SK-N-DZ (cell line): ENCODE results near the gene RGS18. TPM values are rescaled to one million over a fixed set of nuclear protein-coding genes. Genes with fewer than 3 reads are reported as not detected.
"Not testable (repeated sequence)": the region's sequence is repeated elsewhere in the genome, so short reads cannot be mapped to it uniquely, and the experiment has no call there.

Experiments
- DNase-seq: peaks from one replicate; pipeline ENCODE4 v3.0.0-alpha.2; 2015; ENCODE audit warnings: low spot score
- polyA plus RNA-seq, 2 experiments: library from polyadenylated mRNA; depleted of rRNA; stranded (reverse); fragments of >200 nt; gene quantifications; 2 replicates each; pipeline ENCODE4 v1.2.3, GENCODE V29; 2014

RGS18 gene, protein sequence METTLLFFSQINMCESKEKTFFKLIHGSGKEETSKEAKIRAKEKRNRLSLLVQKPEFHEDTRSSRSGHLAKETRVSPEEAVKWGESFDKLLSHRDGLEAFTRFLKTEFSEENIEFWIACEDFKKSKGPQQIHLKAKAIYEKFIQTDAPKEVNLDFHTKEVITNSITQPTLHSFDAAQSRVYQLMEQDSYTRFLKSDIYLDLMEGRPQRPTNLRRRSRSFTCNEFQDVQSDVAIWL
- not detected in 2 replicates for polyA plus RNA-seq (2014; cell fraction: cytosol; rRNA removed)
- polyA plus RNA-seq (2014; cell fraction: nucleus; rRNA removed): not detected in 2 replicates

DNA sequence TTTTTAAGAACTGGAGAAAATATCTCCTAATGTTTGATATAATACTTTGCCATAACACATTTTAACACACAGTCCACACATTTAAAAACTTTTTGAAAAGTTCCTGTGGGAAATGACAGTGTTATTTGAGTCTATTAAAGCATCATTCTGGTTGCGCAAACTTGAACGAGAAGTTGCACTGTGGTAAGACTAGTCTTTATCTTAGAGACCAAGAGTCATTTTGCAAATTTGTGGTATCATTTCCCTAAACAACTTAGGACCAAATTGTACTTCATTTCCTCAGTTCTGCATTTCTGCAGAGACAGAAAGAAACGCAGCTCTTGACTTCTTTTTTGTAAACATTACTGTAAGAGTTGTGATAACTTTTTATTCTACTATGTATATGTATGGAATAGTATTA is at the start of gene RGS18:
TSS of gene RGS18 (plus strand) at position 282 of the 400 bp plus-strand sequence. CDS start 176 bp downstream, outside the sequence.
- DNase-seq: no peak

DNA sequence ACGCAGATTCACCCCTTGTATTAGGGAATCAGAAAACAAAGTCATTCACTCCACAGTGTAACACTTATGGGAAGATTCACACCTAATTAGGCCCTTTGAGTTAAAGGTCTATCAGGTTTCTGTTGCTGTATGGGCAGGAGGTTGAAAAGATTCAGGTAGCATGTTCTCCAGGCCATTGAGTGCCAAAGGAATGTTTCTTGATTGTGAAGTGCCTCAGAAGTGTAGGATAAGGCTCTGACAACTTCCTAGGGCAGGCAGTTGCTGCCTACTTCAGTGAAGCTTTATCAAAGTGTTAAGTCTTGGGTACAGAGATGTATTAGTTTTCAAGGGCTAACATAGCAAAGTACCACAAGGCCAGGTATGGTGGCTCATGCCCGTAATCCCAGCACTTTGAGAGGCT is 48.7 kb upstream of the RGS18 start:
- no peak for DNase-seq

DNA sequence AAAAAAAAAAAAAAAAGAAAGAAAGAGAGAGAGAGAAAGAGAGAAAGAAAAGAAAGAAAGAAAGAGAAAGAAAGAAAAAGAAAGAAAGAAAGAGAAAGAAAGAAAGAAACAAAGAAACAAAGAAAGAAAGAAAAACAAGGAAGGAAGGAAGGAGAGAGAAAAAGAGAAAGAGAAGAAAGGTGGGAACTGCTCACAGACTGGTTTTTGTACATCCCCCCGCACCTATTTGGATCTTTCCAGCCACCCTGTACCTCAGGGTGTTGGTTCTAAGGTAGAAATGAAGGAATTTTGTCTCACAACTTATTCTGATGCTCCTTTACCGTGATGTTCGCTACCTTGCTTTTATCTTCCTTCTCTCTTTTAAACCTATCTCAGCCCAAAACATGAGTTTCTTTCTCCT is 43.3 kb upstream of the RGS18 start:
- no peak for DNase-seq

DNA sequence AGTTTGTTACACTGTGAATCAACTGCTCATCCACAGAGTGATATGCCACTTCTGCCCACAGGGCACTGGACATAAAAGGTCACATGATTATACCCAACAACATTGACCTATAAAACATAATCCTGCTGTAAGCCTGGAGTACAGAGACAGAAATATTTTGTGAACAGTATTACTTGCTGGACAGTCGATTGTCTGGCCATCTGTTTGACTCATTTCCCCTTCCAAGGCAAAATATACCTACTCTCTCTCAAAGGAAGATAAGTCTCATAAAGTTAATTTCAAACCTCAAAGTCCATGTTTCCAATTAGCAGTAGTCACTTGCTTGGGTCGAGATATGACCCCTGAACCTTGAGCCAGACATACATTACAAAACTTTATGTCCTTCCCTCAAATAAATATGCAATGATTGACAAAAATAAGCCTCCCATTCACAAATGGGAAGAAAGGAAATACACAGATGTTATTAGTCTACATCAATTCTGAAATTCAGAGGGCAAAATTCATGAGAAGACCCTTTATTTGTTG is 39.3 kb upstream of the RGS18 start:
- DNase-seq: no peak

DNA sequence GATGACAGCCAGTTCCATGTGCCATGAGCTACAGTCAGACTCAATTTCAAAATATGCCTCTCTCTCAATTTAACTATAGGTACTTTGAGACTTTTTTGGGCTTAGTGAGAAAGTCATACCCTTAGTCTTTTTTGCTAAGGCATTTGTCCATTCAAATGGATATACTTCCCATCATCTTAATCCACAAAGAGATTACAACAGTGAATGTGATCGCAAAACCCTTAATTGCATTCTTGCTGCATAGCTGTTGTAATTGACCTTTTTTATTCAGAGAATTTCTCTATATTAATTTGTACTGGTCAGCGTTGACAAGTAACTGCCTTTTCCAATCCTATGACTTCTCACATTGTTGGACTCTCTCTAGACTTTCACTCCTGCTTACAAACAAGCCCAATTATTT is 38.6 kb upstream of the RGS18 start:
- DNase-seq: no peak

DNA sequence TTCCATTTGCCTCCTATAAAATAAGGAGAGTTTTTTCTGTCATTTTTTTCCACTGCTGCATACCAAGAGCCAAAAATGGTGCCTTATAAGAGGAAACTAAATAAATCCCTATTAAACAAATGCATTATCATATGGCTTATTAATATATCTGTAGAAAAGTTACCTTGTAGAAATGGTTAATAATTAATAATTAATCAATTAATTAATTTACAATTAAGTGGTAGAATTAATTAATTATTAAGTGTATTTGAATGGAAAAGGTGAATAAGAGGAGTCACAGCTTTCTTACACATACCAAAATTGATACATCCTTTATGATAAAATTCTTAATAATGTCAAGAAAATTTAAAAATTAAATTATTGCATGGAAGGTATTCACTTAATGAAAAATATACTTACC is 35.6 kb upstream of the RGS18 start:
- DNase-seq: no peak

DNA sequence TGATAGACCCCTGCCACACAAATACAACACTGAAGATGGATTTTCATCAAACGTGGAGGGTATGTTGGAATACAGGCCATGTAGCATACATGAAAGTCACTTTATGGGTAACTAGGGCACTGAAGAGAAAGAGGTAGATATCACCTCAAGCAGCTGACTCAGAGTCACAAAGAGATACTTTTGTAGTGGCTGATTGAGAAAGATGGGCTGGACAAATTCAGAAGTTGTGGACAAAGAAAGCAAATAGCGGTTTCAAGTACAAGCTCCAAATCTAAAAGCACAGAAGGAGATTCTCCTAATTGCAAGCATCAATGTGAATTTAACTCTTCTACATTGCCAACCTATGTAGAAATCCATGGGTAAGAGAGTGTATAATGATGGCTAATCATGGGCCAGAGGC is 35.0 kb upstream of the RGS18 start:
- DNase-seq: no peak

DNA sequence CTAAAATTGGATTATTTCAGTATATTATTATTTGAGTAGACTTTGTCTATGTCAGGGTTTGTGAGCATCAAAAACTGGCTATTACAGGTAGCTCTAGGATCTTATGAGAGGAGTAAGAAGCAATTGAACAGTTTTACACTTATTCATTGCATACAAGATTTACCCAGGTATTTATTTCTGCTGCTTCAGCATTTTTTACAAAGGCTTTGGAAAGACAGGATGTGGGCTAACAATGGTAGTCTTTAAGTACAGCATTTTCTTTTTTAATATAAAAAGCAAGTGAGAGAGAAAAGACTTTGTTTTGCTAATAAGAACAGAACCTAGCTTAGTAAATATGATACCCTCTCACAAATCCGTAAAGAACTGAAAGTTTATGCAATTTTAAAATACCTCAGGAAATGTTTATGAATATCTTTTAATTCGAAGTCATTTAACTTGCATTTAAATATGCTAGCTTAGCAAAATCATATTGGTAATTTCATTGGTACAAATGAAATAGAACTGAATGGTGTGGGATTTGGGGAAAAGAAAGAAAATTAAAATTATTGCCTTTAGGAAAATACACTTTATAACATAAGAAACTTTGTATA is 32.1 kb upstream of the RGS18 start:
- DNase-seq: no peak

DNA sequence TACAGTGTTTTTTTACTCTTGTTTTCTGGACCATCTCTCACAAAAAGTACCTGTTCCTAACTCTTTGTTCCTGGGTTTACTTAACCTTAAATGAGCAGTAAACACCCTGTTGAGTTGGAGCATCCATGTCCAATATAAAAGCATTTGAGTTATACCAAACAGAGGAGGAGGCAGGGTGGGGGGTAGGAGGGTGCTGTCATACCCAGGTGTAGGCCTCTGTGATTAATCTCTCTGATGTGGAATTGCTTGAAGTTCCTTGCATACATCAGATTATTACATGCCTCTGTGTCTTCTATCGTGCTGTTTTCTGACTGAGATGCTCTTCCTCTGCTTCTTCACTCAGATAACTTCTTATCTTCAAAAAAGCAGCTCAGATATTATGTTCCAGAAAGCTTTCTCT is 28.1 kb upstream of the RGS18 start:
- DNase-seq: no peak

DNA sequence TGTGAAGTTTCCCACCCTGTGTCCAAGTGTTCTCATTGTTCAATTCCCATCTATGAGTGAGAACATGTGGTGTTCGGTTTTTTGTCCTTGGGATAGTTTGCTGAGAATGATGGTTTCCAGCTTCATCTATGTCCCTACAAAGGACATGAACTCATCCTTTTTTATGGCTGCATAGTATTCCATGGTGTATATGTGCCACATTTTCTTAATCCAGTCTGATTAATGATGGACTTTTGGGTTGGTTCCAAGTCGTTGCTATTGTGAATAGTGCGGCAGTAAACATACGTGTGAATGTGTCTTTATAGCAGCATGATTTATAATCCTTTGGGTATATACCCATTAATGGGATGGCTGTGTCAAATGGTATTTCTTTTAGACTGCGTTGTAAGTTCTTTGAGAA is 27.4 kb upstream of the RGS18 start:
- DNase-seq: not testable (repeated sequence)

DNA sequence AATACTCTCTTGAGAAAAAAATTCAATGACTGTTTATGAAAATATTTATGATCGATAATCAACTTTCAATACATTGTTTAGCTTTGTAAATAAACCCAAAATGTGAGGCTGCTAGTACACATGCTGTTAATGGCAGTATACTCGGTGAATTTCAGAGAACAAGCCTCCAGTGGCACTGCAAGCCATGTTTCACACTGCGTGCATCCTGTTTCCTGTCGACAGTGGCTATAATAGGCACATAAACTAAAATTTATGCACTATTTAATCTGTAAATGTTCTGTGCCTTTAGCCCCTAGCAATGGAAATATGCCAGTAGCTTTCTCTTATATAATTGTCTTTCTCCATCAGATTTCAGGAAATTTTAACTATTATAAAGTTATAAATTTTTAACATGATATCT is 26.3 kb upstream of the RGS18 start:
- DNase-seq: no peak

DNA sequence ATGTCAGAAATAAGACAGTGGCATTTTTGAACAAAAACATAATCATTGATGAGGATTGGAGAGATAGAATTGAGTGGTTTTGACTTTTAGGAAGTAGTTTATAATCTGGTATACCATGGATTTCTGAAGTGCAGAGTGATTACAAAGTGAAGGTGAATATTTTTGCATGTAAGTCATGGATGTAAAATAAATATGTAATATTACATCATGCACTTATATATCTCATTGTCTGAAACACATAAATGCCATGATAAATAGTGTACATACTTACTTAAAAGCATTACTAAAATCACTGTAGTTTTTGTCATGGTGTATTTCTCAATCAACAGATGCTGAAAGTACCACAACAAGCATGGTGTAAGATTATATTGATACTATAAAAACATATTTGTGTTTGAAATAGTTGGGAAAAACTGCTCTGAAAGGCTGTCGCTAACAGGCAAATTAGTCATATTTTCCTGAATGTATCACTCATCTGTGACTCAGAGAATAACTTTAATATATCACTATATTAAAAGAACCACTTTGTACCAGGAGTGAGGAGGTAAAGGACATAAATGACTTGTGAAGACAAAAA is 24.8 kb upstream of the RGS18 start:
- no peak for DNase-seq

DNA sequence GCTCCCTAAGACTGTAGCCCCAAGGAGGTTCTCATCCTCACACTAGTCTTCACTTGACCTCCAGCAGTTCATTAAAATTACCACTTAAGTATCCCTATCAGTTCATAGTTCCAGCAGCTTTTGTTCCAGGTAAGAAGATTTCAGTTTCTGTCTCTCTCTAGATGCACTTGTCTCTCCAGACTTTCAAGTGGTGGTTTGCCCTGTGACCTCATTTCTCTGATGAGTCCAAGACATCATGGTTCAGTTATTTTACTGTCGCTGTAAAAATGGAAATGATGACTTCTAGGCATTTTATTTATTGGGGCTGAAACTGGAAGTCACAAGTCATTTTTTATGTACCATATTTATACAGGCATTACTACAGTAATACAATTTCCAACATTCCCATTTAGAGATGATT is 17.9 kb upstream of the RGS18 start:
- no peak for DNase-seq

DNA sequence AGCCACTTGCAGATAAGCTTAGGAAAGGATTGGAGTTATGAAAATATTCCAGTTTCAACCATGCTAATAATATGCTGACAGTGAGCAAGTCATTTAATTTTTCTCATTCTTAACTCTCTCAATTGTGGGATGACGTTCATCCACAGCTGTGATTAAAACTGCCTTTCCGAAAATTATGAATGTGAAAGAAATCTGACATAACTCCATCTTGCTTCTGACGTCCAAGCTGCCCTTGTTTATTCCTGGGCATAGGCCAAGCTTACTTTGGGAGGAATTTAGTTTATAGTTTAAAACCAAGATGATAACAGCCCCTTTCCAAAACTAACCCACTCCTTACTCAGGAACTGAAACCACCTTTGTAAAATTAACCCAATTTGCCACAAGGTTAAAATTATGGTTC is 11.0 kb upstream of the RGS18 start:
- no peak for DNase-seq

DNA sequence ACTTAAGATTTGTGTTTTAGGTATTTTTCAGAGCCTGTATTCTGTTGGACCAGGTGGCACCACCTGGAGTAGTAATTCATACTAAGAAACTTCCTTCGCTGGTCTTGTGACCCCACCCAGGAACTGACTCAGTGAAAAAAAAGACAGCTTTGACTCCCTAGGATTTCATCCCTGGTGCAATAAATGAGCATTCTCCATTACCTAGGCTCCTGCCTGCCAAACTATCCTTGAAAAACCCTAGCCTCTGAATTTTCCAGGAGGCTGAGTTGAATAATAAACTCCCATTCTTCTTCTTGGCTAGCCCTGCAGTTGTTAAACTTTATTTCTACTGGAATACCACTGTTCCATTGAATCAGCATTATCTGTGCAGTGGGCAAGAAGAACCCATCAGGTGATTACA is 10.6 kb upstream of the RGS18 start:
- DNase-seq: no peak

DNA sequence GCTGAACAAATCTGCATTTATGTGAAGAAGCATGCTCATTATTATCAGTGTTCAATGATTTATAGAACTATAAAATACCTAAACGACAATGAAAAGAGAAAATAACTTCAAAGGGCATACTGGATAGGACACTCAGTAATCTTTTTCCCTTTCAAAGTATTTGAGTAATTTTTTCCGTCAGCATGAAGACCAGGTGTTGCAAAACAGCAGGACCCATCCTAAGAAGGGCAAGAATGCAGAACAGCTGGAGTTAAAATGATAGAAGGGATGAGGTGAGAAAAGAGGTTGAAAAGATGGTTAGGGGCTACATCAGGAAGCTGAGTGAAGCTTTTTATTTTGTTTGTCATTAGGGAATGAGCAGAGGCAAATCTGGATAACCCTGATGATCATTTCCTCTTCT is 7.1 kb upstream of the RGS18 start:
- DNase-seq: no peak

DNA sequence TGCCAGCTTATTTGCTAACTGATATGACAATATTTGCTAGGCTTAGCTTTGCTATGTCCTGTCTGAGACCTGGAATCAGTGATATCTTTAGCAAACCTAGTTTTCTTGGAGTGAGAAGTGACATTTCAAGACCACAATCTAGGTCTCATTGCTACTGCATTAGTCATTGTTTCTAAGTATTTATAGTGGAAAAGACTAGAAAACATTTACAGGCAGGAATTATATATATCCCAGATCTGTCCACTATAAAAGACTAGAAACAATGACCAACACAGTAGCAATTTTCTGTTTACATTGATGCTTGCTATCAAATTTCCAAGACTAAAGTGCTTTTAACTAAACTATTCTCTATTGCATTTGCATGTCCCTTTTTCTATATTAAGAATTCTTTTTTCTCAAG is 5.0 kb upstream of the RGS18 start:
- DNase-seq: no peak

DNA sequence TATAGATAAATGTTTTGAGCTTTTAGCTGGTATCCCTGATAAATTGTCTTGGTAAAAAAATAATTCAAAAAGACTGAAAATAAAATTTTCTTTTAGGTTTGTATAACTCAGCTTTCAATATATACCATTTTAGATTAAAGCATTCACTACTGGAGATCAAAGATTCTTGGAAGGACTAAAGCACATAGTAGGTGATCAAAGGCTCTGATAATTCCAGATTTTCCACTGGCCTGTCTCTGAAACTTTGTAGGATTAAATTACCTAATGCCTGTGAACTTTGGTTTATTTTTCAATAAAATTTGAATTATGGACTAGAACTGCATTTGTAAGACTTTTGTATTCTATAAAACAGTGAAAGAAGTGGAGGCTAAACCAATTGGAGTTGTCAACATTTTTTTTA is 1.2 kb upstream of the RGS18 start:
- no peak for DNase-seq

DNA sequence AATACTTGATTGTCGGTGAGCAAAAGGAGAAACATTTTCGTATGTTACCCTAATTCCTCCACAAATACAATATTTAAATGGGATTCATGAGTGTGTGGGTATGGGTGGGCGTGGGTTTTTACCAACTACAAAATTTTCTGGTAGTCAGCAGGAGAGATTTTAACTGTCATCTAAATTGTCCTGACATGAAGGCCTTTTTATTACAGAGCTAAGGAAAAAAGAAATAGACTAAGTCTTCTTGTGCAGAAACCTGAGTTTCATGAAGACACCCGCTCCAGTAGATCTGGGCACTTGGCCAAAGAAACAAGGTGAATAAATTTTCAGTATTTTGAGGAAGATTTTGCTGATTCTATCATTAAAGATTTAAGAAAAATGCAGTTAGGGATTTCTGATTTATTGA is 752 bp downstream of the RGS18 start:
- DNase-seq: no peak

DNA sequence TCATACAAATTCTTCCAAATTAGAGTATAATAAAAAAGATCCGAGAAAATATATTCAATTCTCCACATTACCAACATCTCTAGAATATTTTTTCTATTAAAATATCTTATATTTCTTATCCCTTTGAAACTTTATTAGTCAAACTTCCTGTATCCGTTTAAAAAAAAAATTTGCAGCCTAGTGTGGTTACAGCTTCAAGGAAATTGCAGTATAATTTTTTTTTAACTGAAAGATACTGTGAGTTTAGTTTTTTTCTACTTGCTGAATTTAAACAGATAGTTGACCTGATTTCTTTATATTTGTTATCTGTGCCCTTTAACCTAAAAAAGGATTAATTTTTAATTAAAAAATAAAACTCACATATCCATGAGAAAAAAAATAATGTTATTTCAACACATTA is 1.5 kb downstream of the RGS18 start:
- no peak for DNase-seq

DNA sequence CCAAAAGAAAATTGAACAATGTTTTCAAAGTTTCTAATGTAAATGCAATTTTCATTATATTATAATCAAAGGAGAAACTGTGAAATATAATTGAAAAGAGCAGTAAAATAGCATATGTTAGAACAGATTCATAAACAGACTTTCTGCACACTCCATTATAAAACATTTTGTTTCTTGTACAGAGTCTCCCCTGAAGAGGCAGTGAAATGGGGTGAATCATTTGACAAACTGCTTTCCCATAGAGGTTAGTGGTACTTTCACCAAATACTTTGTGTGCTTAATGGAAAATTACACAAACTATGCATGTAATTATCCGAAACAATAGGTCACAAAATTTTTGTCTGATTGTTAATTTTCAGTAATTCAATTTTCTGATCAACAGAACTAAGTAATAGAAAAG is 1.9 kb downstream of the RGS18 start:
- DNase-seq: no peak

DNA sequence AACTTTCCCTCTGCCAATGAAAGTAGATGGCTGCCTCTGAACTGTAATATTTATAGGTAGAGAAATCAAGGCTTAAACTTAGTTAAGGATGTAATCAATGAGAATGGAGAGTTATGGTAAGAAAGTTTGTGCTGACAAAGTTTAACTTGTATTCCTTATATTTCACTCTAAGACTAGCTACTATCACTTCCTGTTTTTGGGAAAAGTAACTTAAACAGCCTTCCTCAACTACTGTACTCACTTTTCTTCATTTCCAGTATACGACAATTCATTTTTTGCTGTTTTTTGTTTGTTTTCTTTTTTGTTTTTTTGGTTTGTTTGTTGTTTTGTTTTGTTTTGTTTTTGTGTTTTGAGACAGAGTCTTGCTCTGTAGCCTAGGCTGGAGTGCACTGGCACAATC is 3.7 kb downstream of the RGS18 start:
- no peak for DNase-seq

DNA sequence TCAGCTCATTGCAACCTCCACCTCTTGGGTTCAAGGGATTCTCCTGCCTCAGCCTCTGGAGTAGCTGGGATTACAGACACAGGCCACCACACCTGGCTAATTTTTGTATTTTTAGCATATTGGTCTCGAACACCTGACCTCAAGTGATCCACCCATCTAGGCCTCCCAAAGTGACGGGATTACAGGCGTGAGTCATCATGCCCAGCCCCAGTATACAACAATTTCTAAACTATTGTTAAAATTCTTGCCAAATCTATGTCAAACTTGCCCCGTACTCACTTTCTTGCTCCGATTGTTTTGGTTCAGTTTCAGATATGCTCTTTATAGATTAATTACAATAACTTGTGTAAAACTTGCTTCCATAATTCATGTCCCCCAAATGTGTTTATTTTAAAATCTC is 4.1 kb downstream of the RGS18 start:
- DNase-seq: no peak
